ENCODE data around the gene AKT3. TPM values are rescaled to one million over a fixed set of nuclear protein-coding genes. Genes with fewer than 3 reads are reported as not detected.

Gene AKT3
- total and polyA plus RNA-seq, 2 experiments from 2014 or later = 3.5 to 23.4 TPM

DNA sequence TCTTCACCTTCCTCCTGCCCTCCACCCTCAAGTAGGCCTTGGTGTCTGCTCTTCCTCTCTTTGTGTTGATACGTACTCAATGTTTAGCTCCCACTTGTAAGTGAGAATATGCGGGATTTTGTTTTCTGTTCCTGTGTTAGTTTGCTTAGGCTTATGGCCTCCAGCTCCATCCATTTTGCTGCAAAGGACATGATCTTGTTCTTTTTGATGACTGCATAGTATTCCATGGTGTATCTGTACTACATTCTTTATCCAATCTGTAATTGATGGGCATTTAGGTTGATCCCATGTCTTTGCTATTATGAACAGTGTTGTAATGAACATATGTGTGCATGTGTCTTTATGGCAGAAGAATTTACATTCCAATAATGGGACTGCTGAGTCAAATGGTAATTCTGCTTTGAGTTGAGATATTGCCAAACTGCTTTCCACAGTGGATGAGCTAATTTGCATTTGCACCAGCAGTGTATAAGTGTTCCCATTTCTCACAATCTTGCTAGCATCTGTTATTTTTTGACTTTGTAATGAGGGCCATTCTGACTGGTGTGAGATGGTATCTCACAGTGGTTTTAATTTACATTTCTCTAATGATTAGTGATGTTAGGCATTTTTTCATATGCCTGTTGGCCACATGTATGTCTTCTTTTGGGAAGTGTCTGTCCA is 321.5 kb downstream of the AKT3 start:
- H3K36me3 ChIP-seq = no peaks in the 10 kb centered on the region
- TF ChIP-seq, protein P1, sequence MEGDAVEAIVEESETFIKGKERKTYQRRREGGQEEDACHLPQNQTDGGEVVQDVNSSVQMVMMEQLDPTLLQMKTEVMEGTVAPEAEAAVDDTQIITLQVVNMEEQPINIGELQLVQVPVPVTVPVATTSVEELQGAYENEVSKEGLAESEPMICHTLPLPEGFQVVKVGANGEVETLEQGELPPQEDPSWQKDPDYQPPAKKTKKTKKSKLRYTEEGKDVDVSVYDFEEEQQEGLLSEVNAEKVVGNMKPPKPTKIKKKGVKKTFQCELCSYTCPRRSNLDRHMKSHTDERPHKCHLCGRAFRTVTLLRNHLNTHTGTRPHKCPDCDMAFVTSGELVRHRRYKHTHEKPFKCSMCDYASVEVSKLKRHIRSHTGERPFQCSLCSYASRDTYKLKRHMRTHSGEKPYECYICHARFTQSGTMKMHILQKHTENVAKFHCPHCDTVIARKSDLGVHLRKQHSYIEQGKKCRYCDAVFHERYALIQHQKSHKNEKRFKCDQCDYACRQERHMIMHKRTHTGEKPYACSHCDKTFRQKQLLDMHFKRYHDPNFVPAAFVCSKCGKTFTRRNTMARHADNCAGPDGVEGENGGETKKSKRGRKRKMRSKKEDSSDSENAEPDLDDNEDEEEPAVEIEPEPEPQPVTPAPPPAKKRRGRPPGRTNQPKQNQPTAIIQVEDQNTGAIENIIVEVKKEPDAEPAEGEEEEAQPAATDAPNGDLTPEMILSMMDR (IDR thresholded peaks at IDR 0.05; ENCODE audit: low read depth, low read length) = no peak
- H3K4me3 ChIP-seq = no peak overlapping the region
- no peaks in the 10 kb centered on the region for H3K9me3 ChIP-seq (ENCODE audit: low read depth)
- no peak for DNase-seq (ENCODE audit: low read depth in 1 of 2, low spot score in 1 of 2)
- H3K27me3 ChIP-seq = no peaks in the 10 kb centered on the region
- H3K27ac ChIP-seq = no peak overlapping the region
- no peaks in the 10 kb centered on the region for H3K4me1 ChIP-seq (ENCODE audit: low read depth)

DNA sequence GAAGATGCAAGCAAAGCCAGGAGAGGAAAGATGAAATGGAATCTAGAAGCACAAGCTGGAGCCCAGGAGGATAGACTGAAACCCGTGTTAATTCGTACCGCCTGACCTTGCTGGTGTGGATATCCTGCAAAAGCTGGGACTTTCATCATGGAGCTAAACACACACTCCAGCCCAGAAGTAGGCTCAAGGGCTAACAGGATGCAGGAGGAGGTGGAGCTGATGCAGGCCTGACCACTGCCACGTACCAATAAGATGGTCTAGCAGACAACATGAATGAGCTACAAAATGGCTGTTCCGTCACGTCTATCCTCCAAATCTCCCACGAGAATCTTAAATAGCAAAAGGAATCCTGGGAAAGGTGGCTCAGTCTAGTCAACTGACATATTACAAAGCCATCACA is 323.9 kb downstream of the AKT3 start:
- no peak overlapping the region for H3K4me3 ChIP-seq
- H3K27ac ChIP-seq = no peak overlapping the region
- no peaks in the 10 kb centered on the region for H3K9me3 ChIP-seq (ENCODE audit: low read depth)
- TF ChIP-seq, protein P1 (IDR thresholded peaks at IDR 0.05; ENCODE audit: low read depth, low read length) = no peak
- H3K36me3 ChIP-seq = no peaks in the 10 kb centered on the region
- no peaks in the 10 kb centered on the region for H3K27me3 ChIP-seq
- no peak for DNase-seq (ENCODE audit: low read depth in 1 of 2, low spot score in 1 of 2)
- H3K4me1 ChIP-seq (ENCODE audit: low read depth) = peaks cover 3% of the 10 kb centered on the region

DNA sequence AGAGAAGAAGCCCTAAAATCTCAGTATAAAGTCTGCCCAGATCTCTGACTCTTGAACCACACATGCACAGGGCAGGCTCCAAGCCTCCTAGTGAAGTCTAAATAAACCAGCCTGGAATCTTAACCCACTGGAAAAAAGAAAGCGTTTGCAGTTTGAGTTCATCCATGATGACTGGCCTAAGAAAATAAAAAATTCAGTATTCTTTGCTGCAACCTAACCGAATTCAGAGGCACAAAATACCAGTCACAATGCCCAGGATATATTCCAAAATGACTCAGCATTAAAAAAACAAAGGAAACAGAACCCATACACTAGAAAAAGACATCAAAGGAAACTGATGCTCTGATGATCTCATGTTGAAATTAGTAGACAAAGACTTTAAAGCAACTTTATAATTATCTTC is 325.0 kb downstream of the AKT3 start:
- Histone ChIP-seq H3K4me1 (ENCODE audit: low read depth) (peaks cover 10% of the 10 kb centered on the region), H3K4me3 (no peak overlapping the region), H3K9me3 (ENCODE audit: low read depth) (no peaks in the 10 kb centered on the region), H3K36me3 (no peaks in the 10 kb centered on the region), H3K27me3 (no peaks in the 10 kb centered on the region), H3K27ac (no peak overlapping the region)
- TF ChIP-seq, protein P1 (IDR thresholded peaks at IDR 0.05; ENCODE audit: low read depth, low read length) = no peak
- peak in 1 of 2 donors; percentile 61 for DNase-seq (ENCODE audit: low read depth in 1 of 2, low spot score in 1 of 2)

DNA sequence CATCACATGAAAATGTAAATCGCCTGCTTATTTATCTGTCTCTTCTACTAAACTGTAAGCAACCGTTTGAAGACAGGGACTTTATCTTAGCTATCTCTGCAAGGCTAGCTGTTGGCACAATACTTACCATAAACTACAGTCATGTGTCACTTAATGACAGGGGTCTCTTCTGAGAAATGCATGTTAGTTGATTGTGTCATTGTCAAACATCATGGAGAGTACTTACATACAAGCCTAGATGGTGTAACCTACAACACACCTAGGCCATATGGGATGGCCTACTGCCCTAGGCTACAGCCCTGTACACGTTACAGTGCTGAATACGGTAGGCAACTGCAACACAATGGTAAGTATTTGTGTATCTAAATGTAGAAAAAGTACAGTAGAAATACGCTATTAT is 326.3 kb downstream of the AKT3 start:
- peaks cover 10% of the 10 kb centered on the region for H3K4me1 ChIP-seq (ENCODE audit: low read depth)
- TF ChIP-seq, protein P1 (IDR thresholded peaks at IDR 0.05; ENCODE audit: low read depth, low read length) = no peak
- no peak for DNase-seq (ENCODE audit: low read depth in 1 of 2, low spot score in 1 of 2)
- no peaks in the 10 kb centered on the region for H3K36me3 ChIP-seq
- no peak overlapping the region for H3K27ac ChIP-seq
- H3K4me3 ChIP-seq = no peak overlapping the region
- H3K27me3 ChIP-seq = no peaks in the 10 kb centered on the region
- no peaks in the 10 kb centered on the region for H3K9me3 ChIP-seq (ENCODE audit: low read depth)

DNA sequence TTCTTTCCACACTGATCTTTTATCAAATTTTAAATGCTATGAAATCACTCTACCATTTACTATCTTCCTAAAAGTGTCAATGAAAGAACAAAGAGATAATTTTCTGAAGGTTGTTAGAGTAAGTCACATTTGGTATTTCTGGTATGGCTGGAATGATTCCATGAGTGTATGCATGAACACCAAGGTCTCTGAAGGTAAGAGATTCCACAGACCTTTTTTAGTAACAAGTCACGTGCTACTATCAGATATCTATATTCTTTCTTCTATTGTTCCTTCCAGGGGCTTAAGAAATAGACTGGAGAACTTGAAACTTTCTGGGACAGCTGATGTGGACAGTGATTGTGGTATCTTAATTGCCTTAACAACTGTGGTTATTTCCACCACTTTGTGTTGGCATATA is 329.2 kb downstream of the AKT3 start:
- peak in 1 of 2 donors; percentile 57 for DNase-seq (ENCODE audit: low read depth in 1 of 2, low spot score in 1 of 2)
- no peak overlapping the region for H3K4me3 ChIP-seq
- H3K27me3 ChIP-seq = no peaks in the 10 kb centered on the region
- TF ChIP-seq, protein P1 (IDR thresholded peaks at IDR 0.05; ENCODE audit: low read depth, low read length) = no peak
- no peaks in the 10 kb centered on the region for H3K36me3 ChIP-seq
- H3K9me3 ChIP-seq (ENCODE audit: low read depth) = no peaks in the 10 kb centered on the region
- H3K27ac ChIP-seq = peak overlapping the region; percentile 76
- H3K4me1 ChIP-seq (ENCODE audit: low read depth) = peaks cover 10% of the 10 kb centered on the region

All from cardiac muscle cell (in vitro differentiated cells and primary cell).